ENCODE results near the gene SLC4A5. TPM values are rescaled to one million over a fixed set of nuclear protein-coding genes. Genes with fewer than 3 reads are reported as not detected.

The SLC4A5 gene, protein sequence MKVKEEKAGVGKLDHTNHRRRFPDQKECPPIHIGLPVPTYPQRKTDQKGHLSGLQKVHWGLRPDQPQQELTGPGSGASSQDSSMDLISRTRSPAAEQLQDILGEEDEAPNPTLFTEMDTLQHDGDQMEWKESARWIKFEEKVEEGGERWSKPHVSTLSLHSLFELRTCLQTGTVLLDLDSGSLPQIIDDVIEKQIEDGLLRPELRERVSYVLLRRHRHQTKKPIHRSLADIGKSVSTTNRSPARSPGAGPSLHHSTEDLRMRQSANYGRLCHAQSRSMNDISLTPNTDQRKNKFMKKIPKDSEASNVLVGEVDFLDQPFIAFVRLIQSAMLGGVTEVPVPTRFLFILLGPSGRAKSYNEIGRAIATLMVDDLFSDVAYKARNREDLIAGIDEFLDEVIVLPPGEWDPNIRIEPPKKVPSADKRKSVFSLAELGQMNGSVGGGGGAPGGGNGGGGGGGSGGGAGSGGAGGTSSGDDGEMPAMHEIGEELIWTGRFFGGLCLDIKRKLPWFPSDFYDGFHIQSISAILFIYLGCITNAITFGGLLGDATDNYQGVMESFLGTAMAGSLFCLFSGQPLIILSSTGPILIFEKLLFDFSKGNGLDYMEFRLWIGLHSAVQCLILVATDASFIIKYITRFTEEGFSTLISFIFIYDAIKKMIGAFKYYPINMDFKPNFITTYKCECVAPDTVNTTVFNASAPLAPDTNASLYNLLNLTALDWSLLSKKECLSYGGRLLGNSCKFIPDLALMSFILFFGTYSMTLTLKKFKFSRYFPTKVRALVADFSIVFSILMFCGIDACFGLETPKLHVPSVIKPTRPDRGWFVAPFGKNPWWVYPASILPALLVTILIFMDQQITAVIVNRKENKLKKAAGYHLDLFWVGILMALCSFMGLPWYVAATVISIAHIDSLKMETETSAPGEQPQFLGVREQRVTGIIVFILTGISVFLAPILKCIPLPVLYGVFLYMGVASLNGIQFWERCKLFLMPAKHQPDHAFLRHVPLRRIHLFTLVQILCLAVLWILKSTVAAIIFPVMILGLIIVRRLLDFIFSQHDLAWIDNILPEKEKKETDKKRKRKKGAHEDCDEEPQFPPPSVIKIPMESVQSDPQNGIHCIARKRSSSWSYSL
- total RNA-seq, result 8.4 TPM

DNA sequence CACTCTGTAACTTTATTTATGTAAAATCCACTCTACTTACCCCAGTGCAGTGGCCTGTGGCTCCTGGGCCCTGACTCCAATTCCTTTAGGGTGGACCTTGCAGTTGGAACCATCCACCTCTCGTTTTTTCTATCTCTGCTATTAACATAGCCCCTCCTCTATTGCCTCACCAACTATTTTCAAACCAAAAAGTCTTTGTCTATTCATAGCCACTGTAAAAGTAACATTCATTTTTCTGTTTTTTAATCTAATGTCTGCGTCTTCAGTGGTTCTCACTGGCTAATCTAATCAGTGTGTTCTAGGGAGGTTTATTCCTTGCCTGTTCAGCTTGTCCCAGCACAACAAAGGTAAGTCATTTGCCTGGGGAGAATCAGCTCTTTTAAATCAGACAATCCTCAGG, at the start of gene SLC4A5:
Gene SLC4A5 (minus strand): TSS at position 101 of the 400 bp plus-strand sequence. CDS start 28,393 bp downstream, outside the sequence.

DNA sequence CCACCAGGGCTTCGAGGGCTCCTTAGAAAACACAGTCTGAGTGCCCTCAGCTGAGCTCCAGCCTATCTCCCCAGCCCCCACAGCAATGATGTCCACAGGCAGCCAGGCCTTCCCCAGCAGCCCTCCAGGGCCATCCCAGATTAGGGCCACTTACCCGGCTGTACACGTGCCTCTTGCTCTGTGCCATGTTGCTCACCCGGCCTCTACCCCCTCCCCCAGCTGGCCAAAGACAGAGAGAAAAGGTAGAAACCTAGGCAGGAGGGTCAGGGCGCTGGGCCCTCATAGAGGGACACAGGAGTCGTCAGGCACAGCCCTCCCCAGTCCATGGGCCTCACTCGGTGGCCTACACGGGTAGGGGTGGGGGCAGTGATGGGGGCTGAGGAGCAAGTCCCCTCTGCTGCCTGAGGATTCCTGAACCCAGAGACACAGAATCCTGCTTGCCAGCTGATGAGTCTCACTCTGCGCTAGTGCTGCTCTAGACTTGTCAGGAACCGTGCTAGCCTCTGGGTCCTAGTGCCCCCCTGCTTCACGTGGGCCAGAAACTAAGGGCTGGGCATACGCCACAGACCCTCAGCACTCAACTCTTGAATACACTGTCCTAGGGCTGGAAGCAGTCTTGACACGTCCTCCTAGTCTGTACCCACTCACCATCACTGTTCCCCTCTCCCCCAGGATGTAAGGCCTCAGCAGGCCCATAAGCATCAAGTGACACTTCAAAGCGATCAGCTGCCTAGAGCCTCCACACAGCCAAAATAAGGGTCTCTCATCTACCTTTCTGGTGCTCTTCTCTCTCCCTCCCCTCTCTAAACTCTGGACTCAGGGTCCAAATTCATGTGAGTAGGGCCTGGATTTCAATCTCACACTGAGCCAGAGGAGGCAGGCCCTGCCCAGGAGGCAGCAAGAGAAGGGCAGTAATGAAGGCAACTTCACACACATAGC, 36.9 kb upstream of the SLC4A5 start, which contains the start of gene DCTN1:
Gene DCTN1 (minus strand): TSS at position 461 of the 939 bp plus-strand sequence. CDS start 274 bp downstream, at position 187.

DNA sequence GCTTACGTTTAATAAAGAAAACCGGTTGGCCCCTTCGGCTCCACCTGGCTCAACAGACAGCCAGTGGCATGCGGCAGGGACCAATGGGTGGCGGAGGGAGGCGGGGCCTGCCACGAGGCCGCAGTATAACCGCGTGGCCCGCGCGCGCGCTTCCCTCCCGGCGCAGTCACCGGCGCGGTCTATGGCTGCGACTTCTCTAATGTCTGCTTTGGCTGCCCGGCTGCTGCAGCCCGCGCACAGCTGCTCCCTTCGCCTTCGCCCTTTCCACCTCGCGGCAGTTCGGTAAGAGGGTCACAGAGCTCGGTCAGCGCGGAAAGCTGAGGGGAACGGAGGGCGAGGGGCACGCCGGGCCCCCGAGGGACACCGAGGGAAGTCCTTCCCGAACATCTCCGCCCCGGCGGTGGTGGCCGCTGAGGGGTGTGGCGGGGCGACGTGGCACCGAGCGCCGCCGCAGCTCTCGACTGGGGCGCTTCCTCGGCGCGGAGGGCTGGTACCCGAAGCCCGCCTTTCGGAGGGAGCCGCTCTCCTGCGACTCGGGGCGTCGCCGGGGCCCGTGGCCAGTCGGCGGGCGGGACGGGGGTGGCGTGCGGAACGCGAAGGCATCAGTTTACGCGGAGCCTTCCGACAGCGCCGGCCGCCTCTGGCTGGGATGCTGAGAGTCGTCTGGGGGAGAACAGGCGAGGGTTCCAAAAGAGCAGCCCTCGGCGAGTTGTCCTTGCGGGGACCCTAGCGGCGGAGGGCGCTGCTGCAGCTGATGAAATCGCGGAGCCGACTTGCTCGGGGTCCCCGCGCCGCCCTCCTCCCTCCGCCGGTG, 144.5 kb downstream of the SLC4A5 start, which contains the start of gene MTHFD2:
Gene MTHFD2 (plus strand): TSS at position 155 of the 814 bp plus-strand sequence. CDS start 27 bp downstream, at position 182.

DNA sequence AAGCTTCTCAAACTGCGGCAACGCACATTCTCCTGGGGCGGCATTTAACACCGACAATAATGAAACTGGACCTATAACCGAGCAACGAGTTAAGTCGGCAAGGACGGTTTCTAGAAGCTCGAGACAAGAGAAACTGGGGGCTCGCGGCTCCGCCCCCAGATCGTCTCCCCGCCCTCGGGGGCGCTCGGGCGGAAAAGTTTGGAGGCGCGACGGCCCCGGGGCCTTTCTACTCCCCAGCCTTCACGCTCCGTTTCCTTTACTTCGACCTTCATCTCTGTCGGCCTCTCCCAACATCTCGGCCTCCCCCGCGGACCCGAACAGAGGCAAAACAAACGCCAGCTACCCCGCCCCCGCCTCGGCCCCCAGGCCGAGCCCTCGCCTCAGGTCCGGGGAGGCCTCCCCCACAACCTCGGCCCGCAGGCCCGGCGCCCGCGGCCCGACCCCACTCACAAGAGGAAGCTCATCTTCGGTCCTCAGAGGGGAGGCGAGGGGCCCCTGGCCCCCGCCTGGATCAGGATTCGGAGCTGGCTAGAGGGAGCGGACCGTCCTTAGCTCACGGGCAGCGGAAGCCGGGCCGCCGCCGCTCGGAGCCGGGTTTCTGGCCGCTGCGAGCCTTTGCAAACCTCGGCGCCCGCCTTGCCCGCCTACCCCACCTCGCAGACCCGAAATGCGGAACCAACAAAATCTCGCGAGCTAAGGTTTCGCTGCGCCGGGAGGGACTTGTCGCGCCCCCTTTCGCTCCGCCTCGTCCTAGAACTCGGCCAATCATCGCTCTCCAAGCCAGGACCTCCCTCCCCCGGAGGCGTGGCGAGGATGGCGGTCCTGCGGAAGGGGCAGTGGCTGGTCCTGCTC, 164.8 kb downstream of the SLC4A5 start, which contains the start of gene MOB1A:
Gene MOB1A (minus strand): TSS at position 669 of the 852 bp plus-strand sequence. CDS start 205 bp downstream, at position 464.

Small RNA genes lying within 50 kb of the gene (small RNA-seq; reads per million reads assigned to genes)
- not detected for gene RNU6-542P (ENCODE audit: low replicate concordance)
- gene TAF13P2 (ENCODE audit: low replicate concordance), result not detected

Other genes starting within 250 kb of the SLC4A5 start
- gene BOLA3, start 195.5 kb downstream of the SLC4A5 start, total RNA-seq, result 19.3 TPM
- gene MOB1A, start 164.5 kb downstream of the SLC4A5 start, total RNA-seq, result 99.8 TPM
- 14.2 TPM for gene MTHFD2, start 144.8 kb downstream of the SLC4A5 start, total RNA-seq
- gene DCTN1, start 36.9 kb upstream of the SLC4A5 start, total RNA-seq, result 111 TPM
- 3.7 TPM for gene C2orf81, start 78.2 kb upstream of the SLC4A5 start, total RNA-seq
- 20.8 TPM for gene WDR54, start 78.3 kb upstream of the SLC4A5 start, total RNA-seq
- 55.7 TPM for gene RTKN, start 98.5 kb upstream of the SLC4A5 start, total RNA-seq
- 22.7 TPM for gene INO80B, start 111.7 kb upstream of the SLC4A5 start, total RNA-seq
- 59.0 TPM for gene WBP1, start 115.0 kb upstream of the SLC4A5 start, total RNA-seq
- 48.1 TPM for gene MOGS, start 122.0 kb upstream of the SLC4A5 start, total RNA-seq
- gene MRPL53, start 129.3 kb upstream of the SLC4A5 start, total RNA-seq, result 38.5 TPM
- gene CCDC142, start 139.6 kb upstream of the SLC4A5 start, total RNA-seq, result 31.2 TPM
- gene TTC31, start 139.7 kb upstream of the SLC4A5 start, total RNA-seq, result 28.2 TPM
- 1.1 TPM for gene LBX2, start 156.2 kb upstream of the SLC4A5 start, total RNA-seq
- 8.9 TPM for gene PCGF1, start 164.3 kb upstream of the SLC4A5 start, total RNA-seq
- not detected for gene TLX2, start 171.0 kb upstream of the SLC4A5 start, total RNA-seq
- gene DQX1, start 182.8 kb upstream of the SLC4A5 start, total RNA-seq, result not detected
- gene AUP1, start 186.3 kb upstream of the SLC4A5 start, total RNA-seq, result 68.7 TPM
- gene HTRA2, start 186.5 kb upstream of the SLC4A5 start, total RNA-seq, result 33.0 TPM
- 10.0 TPM for gene LOXL3, start 210.5 kb upstream of the SLC4A5 start, total RNA-seq
- gene DOK1, start 211.3 kb upstream of the SLC4A5 start, total RNA-seq, result 10.5 TPM

All from metanephros (tissue), 2 donors.